GM21737 (cell line): ENCODE results near the gene C5orf58.
"Not testable (repeated sequence)": the region's sequence is repeated elsewhere in the genome, so short reads cannot be mapped to it uniquely, and the experiment has no call there.

Experiments
- ATAC-seq: cut with Tn5 transposase; IDR thresholded peaks from one replicate; pipeline ENCODE4 v1.9.1; 2021; ENCODE audit warnings: mild to moderate bottlenecking, moderate library complexity; ENCODE audit not compliant: unreplicated experiment

Gene C5orf58

DNA sequence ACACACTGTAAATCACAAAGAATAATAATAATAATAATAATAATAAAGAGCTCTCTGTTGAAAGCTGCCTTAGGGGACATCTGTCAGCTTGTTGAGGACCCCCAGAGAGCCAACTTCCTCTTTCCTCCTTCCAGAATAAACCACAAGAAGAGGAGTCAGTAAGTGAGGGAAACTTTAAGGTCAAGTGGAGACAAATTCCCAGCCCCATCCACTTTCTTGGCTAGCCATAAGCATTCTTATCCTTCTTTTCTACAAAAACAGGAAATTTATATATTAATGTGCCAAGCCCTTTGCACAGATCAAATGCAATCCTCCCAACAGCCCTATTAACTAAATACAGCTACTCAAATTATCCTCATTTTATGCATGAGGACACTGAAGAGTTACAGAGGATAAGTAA is 9.4 kb upstream of the C5orf58 start:
- no peak for ATAC-seq

DNA sequence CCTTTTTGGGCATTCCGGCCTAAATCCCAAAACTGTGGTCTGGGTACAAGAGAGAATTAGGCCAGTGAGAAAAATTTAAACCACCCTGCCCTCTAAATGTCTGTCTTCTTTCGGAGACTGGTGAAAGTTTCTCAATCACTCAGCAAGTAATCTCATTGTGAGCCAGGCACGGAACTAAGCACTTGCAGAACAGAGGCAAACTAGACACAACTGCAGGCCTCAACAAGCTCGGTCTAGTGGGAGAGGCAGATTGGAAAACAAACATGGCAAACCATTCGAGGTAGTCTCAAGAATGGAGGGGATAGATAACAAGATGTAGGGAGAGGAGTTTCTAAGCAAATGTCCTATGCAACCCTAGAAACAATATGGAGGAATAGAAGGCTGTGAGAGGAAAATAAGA is 8.9 kb upstream of the C5orf58 start:
- ATAC-seq: no peak

DNA sequence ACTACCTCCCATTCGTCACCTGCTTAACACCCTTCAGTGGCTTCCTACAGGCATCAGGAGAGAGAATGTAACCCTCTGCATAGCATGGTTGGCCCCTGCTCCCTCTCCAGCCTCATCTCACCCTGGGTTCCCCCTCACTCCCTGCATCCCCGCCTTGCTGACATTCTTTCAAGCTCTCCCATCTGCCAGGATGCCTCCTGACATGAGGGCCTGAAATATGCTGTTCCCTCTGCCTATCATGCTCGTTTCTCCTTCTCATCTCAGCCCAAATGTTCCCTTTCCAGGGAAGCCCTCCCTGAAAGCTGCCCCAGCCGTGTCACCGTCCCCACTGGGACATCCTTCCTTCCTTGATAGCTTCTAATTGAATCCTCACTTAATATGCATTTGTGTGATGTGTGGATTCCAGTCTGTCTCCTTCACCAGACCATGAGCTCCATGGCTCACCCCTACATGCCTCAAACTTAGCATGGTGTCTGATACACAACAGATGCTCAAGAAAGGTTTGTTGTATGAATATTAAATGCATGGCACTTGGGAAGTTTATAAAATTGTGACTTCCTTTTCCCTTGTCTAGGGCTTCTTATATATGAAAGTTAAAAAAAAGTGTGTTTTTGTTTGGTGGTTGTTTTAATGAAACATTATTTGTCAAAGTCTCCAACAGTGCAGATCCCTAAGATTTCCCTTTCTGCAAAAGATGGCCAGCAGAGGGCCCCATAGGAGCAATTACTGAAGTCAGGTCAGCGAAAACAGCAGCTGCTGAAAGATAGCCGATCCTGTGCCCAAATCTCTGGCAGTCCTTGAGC is 7.3 kb upstream of the C5orf58 start:
- no peak for ATAC-seq

DNA sequence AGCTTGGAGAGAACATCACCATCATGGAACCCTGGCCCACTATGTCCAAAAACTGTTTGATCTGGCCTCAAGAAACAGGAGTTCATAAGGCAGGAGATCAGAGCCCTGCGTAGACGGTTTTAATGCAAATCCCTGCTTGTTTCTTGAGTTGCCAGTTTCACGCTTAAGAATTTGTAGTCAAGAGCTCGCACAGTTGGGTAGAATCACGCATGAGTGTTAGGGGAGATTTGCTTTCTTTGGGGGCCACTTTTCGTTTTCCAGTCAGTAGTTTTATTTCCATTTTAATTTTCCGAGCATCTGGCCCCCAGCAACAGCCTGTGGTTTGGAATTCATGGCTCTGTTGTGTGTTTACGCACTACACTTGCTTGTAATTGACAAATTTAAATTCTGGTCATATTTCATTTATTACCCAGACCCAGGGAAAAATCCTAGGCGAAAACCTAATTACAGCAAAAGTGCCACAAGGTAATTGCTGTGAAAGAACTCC is 6.6 kb upstream of the C5orf58 start:
- no peak for ATAC-seq

DNA sequence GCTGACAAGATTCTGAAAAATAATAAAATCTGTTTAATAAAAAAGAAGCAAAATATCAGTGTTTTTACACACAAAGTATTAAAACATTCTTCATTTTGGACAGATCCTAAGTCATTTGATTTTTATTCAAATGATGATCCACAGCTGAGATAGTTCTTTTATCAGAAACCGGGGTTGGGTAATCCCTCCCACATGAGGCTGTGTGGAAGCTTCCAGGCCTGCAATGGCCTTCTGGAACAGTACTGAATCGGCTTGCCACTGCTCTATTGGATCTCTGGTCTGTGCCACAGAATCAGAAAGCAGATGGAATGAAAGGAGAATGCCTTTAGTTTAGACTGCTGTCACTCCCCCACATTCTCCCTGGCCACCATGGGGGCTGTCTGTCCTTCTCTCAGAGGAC is 6.1 kb upstream of the C5orf58 start:
- no peak for ATAC-seq

DNA sequence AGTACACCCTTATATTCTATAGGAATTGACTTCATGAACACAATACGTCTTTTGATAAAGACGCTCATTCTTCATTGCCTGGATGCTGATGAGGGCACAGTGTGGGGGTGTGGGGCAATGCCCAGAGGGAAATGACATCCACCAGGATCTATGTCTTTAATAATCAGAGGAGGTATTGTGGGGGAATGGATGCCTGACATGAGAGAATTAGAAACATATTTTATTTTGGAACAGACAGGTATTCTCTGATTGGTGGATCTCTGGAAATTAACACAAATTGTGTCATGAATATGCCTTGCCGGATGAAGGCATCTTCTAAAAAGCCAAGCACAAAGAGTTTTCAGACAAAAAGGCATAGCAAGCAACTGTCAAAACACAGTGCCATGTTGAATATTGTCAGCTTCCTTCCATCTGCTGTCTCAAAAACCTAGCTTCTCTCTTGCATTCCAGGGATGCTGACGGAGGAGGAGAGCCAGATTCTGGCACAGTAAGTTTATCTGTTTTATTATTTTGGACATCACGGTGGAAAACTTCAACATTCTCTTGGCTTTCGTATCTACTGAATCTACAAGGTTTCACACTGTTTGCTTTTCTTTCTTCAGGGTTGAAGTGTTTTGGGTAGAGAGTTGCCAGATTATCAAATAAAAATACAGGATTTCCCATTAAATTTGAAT is 3.9 kb upstream of the C5orf58 start:
- no peak for ATAC-seq

DNA sequence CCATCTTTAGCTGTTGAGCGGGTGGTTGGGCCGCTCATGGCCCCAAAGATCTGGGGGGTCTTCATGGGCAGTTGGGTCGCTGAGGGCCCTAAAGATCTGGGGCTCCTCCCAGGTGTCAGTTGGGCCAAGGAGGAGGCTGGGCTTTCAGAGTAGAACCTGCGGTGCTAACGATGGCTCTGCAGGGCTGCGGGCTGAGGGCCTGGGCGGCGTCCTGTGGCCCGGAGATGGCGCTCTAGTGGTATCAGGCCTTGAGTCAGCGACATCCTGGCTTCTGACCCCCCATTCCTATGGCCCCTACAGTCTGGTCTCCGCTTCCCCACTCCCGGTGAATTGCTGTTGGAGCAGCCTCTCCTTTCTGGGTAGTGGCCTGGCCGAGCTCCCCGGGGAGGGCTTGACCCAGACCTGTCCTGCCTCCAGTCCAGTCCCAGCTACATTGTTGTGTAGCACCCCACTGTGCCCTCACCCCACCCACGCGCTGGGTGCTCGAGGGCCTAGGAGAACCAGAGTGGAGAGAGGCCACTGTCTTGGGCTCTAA is 640 bp downstream of the C5orf58 start:
- ATAC-seq: no peak

DNA sequence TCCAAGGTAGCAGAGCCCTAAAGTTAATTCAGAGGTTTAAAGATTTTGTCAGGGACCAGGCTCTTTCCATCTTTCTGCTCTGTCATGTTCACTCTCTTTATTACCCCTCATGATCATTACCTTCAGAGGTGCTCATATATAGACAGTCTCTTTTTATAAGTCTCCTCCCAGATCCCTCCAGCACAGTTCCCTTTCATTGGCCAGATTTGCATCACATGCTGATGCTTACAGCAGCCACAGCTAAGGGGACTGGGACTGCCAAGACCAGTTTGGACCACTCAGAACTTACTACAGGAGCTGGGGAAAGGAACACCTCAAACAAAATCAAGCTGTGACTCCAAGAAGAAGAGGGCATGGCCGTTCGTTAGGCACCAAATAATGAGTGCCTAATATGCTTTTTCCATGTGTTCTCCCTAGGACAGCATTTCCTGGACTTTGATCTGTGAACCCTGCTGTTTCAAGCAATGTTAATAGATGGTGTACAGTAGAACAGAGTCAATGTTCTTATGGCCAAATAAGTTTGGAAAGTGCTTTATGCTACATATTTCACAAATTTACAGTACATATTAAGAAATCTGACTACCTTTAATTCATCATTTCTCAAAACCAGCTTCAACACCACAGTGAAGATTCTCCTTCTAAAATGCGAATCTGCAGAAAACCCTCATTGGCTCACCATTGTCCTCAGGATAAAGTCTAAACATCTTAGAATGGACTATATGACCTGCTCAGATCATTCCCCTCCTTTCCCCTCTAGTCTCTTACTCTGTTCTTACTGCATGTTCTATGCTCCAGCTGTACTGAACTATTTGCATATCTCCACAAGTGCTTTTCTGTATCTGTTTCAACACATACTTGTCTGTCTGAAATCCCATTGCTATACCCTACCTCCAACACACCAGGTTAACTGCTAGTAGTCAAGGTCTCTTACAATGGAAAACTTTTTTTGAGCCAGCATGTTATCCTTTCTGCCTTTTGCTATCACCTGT is 3.4 kb downstream of the C5orf58 start:
- ATAC-seq: no peak

DNA sequence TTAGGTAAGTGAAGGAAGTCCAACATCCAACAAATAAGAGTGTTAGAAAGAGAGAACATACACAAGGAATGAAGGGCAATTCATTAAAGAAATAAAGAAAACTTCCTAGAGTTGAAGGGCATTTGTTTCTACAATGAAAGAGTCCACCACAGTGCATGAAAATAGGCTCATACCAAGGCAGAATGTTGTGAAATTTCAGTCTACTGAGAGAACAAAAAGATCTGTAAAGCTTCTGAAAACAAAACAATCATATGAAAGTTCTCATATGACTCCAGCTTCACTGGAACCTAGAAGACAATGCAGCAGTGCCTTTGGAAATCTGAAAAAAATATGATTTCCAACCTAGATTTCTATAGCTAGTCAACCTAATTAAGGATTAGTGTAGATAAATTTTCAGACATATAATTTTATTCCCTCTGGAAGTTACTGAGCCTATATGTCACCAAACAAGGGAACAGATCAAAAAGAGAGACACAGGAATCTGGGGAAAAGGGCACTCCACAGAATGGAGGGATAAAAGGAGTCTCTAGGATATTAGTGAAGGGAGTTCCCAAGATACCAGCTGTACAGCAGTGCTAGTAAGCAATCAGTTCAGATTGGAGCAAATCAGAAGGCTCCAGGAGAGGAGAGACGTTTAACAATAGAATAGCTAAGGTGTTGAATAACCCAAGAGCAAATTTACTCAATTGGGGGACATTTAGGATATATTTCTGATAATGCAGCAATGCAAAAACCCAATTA is 5.8 kb downstream of the C5orf58 start:
- no peak for ATAC-seq

DNA sequence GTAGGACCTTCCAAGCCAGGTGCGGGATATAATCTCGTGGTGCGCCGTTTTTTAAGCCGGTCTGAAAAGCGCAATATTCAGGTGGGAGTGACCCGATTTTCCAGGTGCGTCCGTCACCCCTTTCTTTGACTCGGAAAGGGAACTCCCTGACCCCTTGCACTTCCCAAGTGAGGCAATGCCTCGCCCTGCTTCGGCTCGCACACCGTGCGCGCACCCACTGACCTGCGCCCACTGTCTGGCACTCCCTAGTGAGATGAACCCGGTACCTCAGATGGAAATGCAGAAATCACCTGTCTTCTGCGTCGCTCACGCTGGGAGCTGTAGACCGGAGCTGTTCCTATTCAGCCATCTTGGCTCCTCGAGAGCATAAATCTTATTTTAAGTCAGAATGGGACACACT is 12.7 kb downstream of the C5orf58 start:
- not testable (repeated sequence) for ATAC-seq

DNA sequence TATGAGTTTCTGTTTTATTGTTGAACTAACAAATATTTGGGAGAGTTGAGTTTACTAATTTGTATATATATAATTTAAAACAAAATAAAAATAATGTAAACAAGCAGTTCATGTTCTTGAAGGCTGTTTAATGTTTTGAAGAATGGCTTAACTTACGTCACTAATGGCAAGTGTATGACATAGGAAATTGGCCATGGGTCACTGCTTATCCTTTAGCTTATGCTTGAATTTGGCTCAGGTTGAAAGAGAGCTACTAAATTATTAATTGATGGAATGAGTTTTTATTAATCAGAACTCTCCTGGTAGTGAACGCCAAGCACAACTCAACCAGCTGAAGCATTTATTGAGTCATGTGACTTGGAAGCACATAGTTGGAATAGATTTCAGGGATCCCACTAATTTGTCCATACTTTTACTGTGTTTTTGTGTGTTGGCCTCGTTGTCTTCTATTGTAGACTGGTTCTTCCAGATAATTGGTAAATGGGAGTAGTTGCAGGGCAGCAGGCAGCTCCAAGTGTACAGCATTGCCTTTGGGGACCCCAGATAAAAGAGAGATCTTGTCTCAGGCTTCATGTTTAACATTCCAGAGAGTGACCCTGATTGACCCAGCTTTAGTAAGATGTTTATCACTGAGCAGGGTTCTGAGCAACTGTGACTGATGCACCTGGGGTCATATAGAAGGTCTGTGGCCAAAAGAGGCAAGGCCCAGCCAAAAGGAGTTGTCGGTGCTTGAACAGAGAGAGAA is 13.5 kb downstream of the C5orf58 start:
- ATAC-seq: no peak

DNA sequence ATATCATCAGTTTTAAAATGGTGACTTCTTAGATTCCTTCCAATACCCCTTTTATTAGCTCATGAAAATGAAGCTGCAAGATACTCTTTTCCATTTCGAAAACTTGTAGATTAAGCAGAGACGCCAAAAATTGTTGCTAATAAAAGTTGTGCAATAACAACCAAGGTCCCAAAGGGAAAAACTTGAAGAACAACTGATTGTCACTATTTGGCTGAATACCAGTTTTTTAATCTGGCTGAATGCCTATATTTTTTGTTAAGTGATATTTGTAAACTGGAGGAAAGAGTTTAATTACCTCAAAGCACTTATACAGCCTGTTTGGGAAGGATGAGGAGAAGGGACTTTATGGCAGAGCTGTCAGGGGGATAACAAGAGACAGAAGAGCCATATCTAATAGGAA is 14.6 kb downstream of the C5orf58 start:
- no peak for ATAC-seq

DNA sequence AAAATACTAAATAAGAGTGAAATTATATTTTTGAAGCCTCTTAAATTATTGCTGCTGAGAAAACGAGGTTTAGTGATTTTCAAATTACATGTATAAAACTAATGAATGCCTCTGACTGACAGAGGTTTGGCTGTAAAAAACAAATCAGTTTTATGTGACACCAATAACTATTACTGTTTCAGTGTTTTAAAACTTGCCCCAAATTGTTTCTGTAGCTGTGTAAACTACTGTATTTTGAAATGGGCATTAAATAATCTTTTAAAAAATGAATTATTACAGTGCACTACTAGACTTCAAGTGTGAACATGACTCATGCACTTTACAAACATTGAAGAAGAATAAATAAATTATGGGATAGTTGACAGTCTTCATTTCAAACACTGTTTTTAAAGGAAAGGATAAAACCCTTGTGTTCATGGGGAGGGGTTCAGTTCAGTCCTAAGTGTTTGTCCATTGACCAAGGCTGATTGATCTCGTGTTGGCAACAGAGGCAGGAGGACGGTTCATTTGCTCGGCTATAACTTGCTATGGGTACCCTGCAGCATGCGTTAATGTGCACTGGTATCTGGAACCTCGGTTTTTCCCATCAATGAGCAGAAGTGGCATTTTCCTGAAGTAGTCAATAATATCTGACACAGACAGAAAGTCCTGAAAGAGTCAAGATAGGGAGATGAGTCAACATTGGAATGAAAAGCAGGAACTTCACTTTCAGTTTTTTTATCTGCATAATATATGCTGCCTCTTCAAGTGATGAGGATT is 15.6 kb downstream of the C5orf58 start:
- no peak for ATAC-seq

DNA sequence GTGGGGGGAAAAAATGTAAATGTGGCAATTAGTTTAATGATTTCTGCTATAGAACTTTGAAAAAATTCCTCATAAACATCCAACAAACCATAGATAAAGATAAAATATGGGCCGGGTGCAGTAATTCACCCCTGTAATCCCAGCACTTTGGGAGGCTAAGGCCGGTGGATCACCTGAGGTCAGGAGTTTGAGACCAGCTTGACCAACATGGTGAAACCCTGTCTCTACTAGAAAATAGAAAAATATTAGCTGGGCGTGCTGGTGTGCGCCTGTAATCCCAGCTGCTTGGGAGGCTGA is 16.1 kb downstream of the C5orf58 start:
- ATAC-seq: not testable (repeated sequence)

DNA sequence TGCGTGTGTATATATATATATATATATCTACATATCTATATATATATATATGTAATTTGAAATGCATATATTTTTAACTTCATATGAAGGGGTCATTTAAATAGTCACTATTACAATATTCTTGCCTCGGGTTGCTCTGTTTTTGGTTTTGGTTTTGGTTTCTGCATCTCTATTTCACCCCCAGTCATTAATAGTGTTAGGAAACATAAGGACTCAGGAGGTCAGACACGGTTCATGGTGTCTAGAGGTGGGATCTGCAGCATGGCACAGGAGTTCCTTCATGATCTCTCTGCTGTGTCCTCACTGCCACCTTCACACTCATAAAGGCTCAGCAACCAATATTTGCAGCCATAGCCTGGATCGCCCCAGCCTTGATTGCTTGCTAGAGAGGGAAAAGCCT is 16.6 kb downstream of the C5orf58 start:
- no peak for ATAC-seq

DNA sequence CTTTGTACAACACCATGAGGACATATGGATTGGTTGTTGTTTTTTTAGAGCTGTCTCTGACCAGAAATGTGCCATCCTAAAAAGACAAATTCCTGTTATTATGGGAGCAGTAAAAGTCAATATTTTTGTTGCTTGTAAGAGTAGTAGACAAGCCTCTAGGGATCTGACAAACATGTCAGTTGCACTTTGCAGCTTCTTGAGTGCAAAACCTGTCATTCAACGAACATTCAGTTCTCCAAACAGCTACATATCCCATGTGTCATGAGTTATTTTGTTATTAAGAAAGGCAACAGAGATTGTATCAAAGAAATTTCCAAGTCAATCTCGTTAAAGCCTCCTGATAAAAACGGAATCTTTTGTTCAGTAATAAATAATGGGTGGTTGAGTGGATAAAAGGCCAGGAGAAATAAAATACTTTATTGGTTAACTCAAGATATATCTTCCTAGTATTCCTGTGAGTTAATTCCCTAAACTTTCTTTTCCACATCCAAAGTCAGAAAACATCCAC is 18.1 kb downstream of the C5orf58 start:
- no peak for ATAC-seq

DNA sequence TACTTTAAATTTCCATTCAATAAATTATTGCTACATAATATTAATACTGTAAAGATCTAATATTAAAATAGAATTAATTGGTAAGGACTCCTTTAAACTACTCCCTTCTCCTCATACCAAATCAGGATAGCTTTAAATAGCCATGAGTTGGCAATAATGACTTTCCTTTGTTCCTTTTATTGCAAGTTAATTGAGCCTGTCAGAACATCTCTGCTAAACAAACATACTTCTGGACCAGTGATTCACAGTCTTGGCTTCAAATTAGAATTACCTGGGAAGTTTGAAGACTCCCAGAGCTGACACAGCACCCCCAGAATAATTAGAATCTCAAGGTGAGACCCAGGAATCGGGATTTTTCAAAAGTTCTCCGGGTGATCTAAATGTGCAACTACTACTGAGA is 18.7 kb downstream of the C5orf58 start:
- ATAC-seq: no peak

DNA sequence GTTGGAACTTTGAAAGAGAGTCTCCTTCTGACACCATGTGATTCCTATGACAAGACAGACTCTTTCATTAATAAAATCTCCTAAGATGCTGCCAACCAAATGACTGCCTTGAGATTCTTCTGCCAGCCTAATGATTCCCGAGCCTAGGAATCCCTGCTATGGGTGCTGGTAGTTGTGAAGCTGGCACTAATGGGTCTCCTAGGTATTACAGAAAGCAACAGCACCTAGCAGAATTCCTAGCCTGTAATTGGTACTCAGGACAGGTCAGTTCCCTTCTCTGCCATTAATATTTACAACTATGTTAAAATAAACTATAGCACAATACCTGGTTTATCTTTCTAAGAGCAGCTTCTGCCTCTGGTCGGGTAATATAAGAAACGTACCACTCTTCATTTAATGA is 19.3 kb downstream of the C5orf58 start:
- no peak for ATAC-seq
